ENCODE data around the gene PIGM. TPM values are rescaled to one million over a fixed set of nuclear protein-coding genes. Genes with fewer than 3 reads are reported as not detected.
"Not testable (repeated sequence)": the region's sequence is repeated elsewhere in the genome, so short reads cannot be mapped to it uniquely, and the experiment has no call there.

PIGM gene
- total RNA-seq, 1 experiment from 2014 or later: 4.6 TPM

GRCh38 chr1:160050619-160051018 lies 18.8 kb upstream of the PIGM start:
- ChIA-PET CTCF (no interaction called here), POLR2A (ENCODE audit: low non-redundant PET) (no interaction called here)
- Histone ChIP-seq H3K27ac (ENCODE audit: low read depth, low read length, poor library complexity, severe bottlenecking) (no peak overlapping the region), H3K36me3 (ENCODE audit: insufficient read depth, low read length, poor library complexity, severe bottlenecking) (no peaks in the 10 kb centered on the region), H3K4me3 (ENCODE audit: low read depth, low read length, poor library complexity, severe bottlenecking) (no peak overlapping the region), H3K27me3 (replicated peaks; ENCODE audit: insufficient read depth, low read depth, low read length, poor library complexity) (peaks cover 45% of the 10 kb centered on the region), H3K9me3 (ENCODE audit: low read depth, low read length, poor library complexity, severe bottlenecking) (no peaks in the 10 kb centered on the region), H3K4me1 (ENCODE audit: insufficient read depth, low read length, poor library complexity, severe bottlenecking) (no peaks in the 10 kb centered on the region)
- DNase-seq (ENCODE audit: low spot score): no peak
- no TSS peak for BruUV-seq (replicated peaks)
- intact Hi-C loops (cut with micrococcal nuclease; ENCODE audit: unreplicated experiment): no loop called here
- TF ChIP-seq EZH2 (IDR thresholded peaks at IDR 0.05; ENCODE audit: borderline replicate concordance, low read depth, low read length, poor library complexity, severe bottlenecking): no peak
- TF ChIP-seq CTCF (conservative IDR thresholded peaks at IDR 0.05; ENCODE audit: low read depth, low read length): no peak

GRCh38 chr1:160050182-160050581 lies 18.4 kb upstream of the PIGM start:
- H3K27ac ChIP-seq (ENCODE audit: low read depth, low read length, poor library complexity, severe bottlenecking); intact Hi-C loops (cut with micrococcal nuclease; ENCODE audit: unreplicated experiment); H3K36me3 ChIP-seq (ENCODE audit: insufficient read depth, low read length, poor library complexity, severe bottlenecking); H3K9me3 ChIP-seq (ENCODE audit: low read depth, low read length, poor library complexity, severe bottlenecking); H3K4me1 ChIP-seq (ENCODE audit: insufficient read depth, low read length, poor library complexity, severe bottlenecking); POLR2A ChIA-PET (ENCODE audit: low non-redundant PET); DNase-seq (ENCODE audit: low spot score); H3K4me3 ChIP-seq (ENCODE audit: low read depth, low read length, poor library complexity, severe bottlenecking); BruUV-seq (replicated peaks); CTCF ChIA-PET: not testable (repeated sequence)
- H3K27me3 ChIP-seq (replicated peaks; ENCODE audit: insufficient read depth, low read depth, low read length, poor library complexity): peaks cover 41% of the 10 kb centered on the region

- ChIA-PET POLR2A (ENCODE audit: low non-redundant PET) (no interaction called here), CTCF (no interaction called here)
- intact Hi-C loops (cut with micrococcal nuclease; ENCODE audit: unreplicated experiment): loop anchor here (5.0 kb wide), 1 partner anchor 38 kb away; no protein-coding TSS in a partner anchor
- Histone ChIP-seq H3K27ac (ENCODE audit: low read depth, low read length, poor library complexity, severe bottlenecking) (no peak overlapping the region), H3K27me3 (replicated peaks; ENCODE audit: insufficient read depth, low read depth, low read length, poor library complexity) (peaks cover 30% of the 10 kb centered on the region), H3K4me3 (ENCODE audit: low read depth, low read length, poor library complexity, severe bottlenecking) (no peak overlapping the region), H3K9me3 (ENCODE audit: low read depth, low read length, poor library complexity, severe bottlenecking) (no peaks in the 10 kb centered on the region), H3K36me3 (ENCODE audit: insufficient read depth, low read length, poor library complexity, severe bottlenecking) (no peaks in the 10 kb centered on the region), H3K4me1 (ENCODE audit: insufficient read depth, low read length, poor library complexity, severe bottlenecking) (no peaks in the 10 kb centered on the region)
- no TSS peak for BruUV-seq (replicated peaks)
- DNase-seq (ENCODE audit: low spot score): no peak
- TF ChIP-seq EZH2 (IDR thresholded peaks at IDR 0.05; ENCODE audit: borderline replicate concordance, low read depth, low read length, poor library complexity, severe bottlenecking) (no peak), CTCF (conservative IDR thresholded peaks at IDR 0.05; ENCODE audit: low read depth, low read length) (no peak)
Measured at GRCh38 chr1:160049101-160049500, 17.3 kb upstream of the PIGM start.

- TF ChIP-seq EZH2 (IDR thresholded peaks at IDR 0.05; ENCODE audit: borderline replicate concordance, low read depth, low read length, poor library complexity, severe bottlenecking): no peak
- TF ChIP-seq CTCF (conservative IDR thresholded peaks at IDR 0.05; ENCODE audit: low read depth, low read length): no peak
- Histone ChIP-seq H3K27ac (ENCODE audit: low read depth, low read length, poor library complexity, severe bottlenecking) (no peak overlapping the region), H3K36me3 (ENCODE audit: insufficient read depth, low read length, poor library complexity, severe bottlenecking) (no peaks in the 10 kb centered on the region), H3K4me3 (ENCODE audit: low read depth, low read length, poor library complexity, severe bottlenecking) (no peak overlapping the region), H3K9me3 (ENCODE audit: low read depth, low read length, poor library complexity, severe bottlenecking) (no peaks in the 10 kb centered on the region), H3K27me3 (replicated peaks; ENCODE audit: insufficient read depth, low read depth, low read length, poor library complexity) (peaks cover 23% of the 10 kb centered on the region), H3K4me1 (ENCODE audit: insufficient read depth, low read length, poor library complexity, severe bottlenecking) (no peaks in the 10 kb centered on the region)
- no peak for DNase-seq (ENCODE audit: low spot score)
- ChIA-PET CTCF (no interaction called here), POLR2A (ENCODE audit: low non-redundant PET) (no interaction called here)
- no TSS peak for BruUV-seq (replicated peaks)
- intact Hi-C loops (cut with micrococcal nuclease; ENCODE audit: unreplicated experiment): loop anchor here (5.0 kb wide), 1 partner anchor 39 kb away; no protein-coding TSS in a partner anchor
Measured at GRCh38 chr1:160048335-160048734, 16.5 kb upstream of the PIGM start.

Data from A673 (cell line).